HepG2 (cell line): Measurements from ENCODE around the gene ADCY9. TPM values are rescaled to one million over a fixed set of nuclear protein-coding genes. Genes with fewer than 3 reads are reported as not detected.
A peak's percentile ranks its signal among the peaks of the same experiment; 100 is the strongest.

Experiments
- GMEB1 ChIP-seq: sonication (generic); formaldehyde crosslinking; IDR thresholded peaks from 2 replicates; pipeline ENCODE4 v1.5.1; 2020; ENCODE audit warnings: missing genetic modification reagents, mild to moderate bottlenecking, borderline replicate concordance
- HNRNPK ChIP-seq: fragments of 200-400 bp; formaldehyde crosslinking; IDR thresholded peaks from 2 replicates; pipeline ENCODE4 v1.6.1; 2018; ENCODE audit warnings: low read length, low read depth, moderate library complexity, mild to moderate bottlenecking; ENCODE audit not compliant: poor library complexity, severe bottlenecking
- MIER2 ChIP-seq: IDR thresholded peaks from 2 replicates; pipeline ENCODE4 v1.6.1; 2016; ENCODE audit warnings: missing biosample characterization, missing genetic modification reagents
- PRDM10 ChIP-seq: sonication (generic); formaldehyde crosslinking; IDR thresholded peaks from 2 replicates; pipeline ENCODE4 v1.4.0; 2020; ENCODE audit warnings: low read depth, missing genetic modification reagents
- TMF1 ChIP-seq: sonication (generic); formaldehyde crosslinking; IDR thresholded peaks from 2 replicates; pipeline ENCODE4 v1.8.1; 2022; ENCODE audit warnings: low read depth, missing genetic modification reagents
- ZMAT3 ChIP-seq: sonication (generic); formaldehyde crosslinking; conservative IDR thresholded peaks from 2 replicates; pipeline ENCODE4 v1.7.0; 2021; ENCODE audit warnings: missing genetic modification reagents
- ZNF124 ChIP-seq: sonication (generic); formaldehyde crosslinking; IDR thresholded peaks from 2 replicates; pipeline ENCODE4 v1.4.0; 2020; ENCODE audit warnings: missing genetic modification reagents
- ZNF138 ChIP-seq: sonication (generic); formaldehyde crosslinking; IDR thresholded peaks from 2 replicates; pipeline ENCODE4 v1.5.0; 2020; ENCODE audit warnings: mild to moderate bottlenecking, low read depth, missing genetic modification reagents
- ZNF232 ChIP-seq: sonication (generic); formaldehyde crosslinking; IDR thresholded peaks from 2 replicates; pipeline ENCODE4 v1.4.0; 2020; ENCODE audit warnings: missing genetic modification reagents, borderline replicate concordance
- ZNF234 ChIP-seq: sonication (generic); formaldehyde crosslinking; conservative IDR thresholded peaks from 2 replicates; pipeline ENCODE4 v1.5.1; 2020; ENCODE audit warnings: mild to moderate bottlenecking, missing genetic modification reagents
- ZNF512B ChIP-seq: sonication (generic); formaldehyde crosslinking; IDR thresholded peaks from 2 replicates; pipeline ENCODE4 v1.5.1; 2020; ENCODE audit warnings: missing genetic modification reagents, mild to moderate bottlenecking, borderline replicate concordance
- ZNF691 ChIP-seq: sonication (generic); formaldehyde crosslinking; IDR thresholded peaks from 2 replicates; pipeline ENCODE4 v1.4.0; 2020; ENCODE audit warnings: missing genetic modification reagents, low read depth, mild to moderate bottlenecking, borderline replicate concordance
- polyA plus RNA-seq, 8 experiments: library from polyadenylated mRNA; depleted of rRNA in 3 of 8; stranded (reverse) in 7 of 8; unstranded in 1 of 8; fragments of >200 nt; fragmentation: Illumina TruSeq in 4 of 8; extraction: Trizol in 4 of 8; gene quantifications; 2 replicates each; pipeline versions ENCODE4 v1.2.1 to v1.2.3, GENCODE V29; 2011 to 2016; ENCODE audit warnings: low read depth in 4 of 8, missing spikeins in 1 of 8, mixed read lengths in 1 of 8; ENCODE audit not compliant: insufficient read depth in 1 of 8
- total RNA-seq, 5 experiments: library from RNA; depleted of rRNA; stranded (reverse); fragments of >200 nt; fragmentation: Illumina TruSeq; extraction: Trizol; gene quantifications; 2 replicates each; pipeline ENCODE4 v1.2.3, GENCODE V29; 2016; ENCODE audit warnings: low read depth in 1 of 5
- TF ChIP-seq, protein P1 (sequence below): sonication (generic); formaldehyde crosslinking; IDR thresholded peaks from 2 replicates; pipeline ENCODE4 v1.4.0; 2020; ENCODE audit warnings: missing genetic modification reagents

Gene ADCY9
- total and polyA plus RNA-seq, 2 of the 13 experiments (the other 11 are each of a cell fraction or from before 2014, with no cell fraction given) = 11.2 to 13.9 TPM

GRCh38 chr16:4113358-4114256 is 2.6 kb downstream of the ADCY9 start (continued):
- no peak; the same call in 1 of the 2 replicates for TF ChIP-seq GMEB1 (CRISPR knock-in tag)
- TF ChIP-seq PRDM10 = 0 out of 2 replicates have a peak, but pooled peaks have one; percentile 7
- no peak for TF ChIP-seq TMF1
- 0 out of 2 replicates have a peak, but pooled peaks have one; percentile 67 for TF ChIP-seq ZNF138 (CRISPR knock-in tag)
- TF ChIP-seq ZNF232 (CRISPR knock-in tag) = no peak
- TF ChIP-seq ZNF512B (CRISPR knock-in tag) = no peak; the same call in 1 of the 2 replicates
- TF ChIP-seq ZNF691 = no peak
- TF ChIP-seq, protein P1, sequence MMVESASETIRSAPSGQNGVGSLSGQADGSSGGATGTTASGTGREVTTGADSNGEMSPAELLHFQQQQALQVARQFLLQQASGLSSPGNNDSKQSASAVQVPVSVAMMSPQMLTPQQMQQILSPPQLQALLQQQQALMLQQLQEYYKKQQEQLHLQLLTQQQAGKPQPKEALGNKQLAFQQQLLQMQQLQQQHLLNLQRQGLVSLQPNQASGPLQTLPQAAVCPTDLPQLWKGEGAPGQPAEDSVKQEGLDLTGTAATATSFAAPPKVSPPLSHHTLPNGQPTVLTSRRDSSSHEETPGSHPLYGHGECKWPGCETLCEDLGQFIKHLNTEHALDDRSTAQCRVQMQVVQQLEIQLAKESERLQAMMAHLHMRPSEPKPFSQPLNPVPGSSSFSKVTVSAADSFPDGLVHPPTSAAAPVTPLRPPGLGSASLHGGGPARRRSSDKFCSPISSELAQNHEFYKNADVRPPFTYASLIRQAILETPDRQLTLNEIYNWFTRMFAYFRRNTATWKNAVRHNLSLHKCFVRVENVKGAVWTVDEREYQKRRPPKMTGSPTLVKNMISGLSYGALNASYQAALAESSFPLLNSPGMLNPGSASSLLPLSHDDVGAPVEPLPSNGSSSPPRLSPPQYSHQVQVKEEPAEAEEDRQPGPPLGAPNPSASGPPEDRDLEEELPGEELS (CRISPR knock-in tag) = peak; percentile 76
- TF ChIP-seq ZMAT3 (CRISPR knock-in tag) = 0 out of 2 replicates have a peak, but pooled peaks have one; percentile 57
- TF ChIP-seq ZNF234 (CRISPR knock-in tag) = no peak
- no peak for TF ChIP-seq ZNF124
- no peak for TF ChIP-seq MIER2 (CRISPR knock-in tag)
- TF ChIP-seq HNRNPK = no peak
